HG03565 (cell line): ENCODE measurements around the gene IST1.
"Not testable (repeated sequence)": the region's sequence is repeated elsewhere in the genome, so short reads cannot be mapped to it uniquely, and the experiment has no call there.

Experiments used
- ATAC-seq: cut with Tn5 transposase; IDR thresholded peaks from one replicate; pipeline ENCODE4 v1.9.1; 2021; ENCODE audit warnings: mild to moderate bottlenecking, moderate library complexity; ENCODE audit not compliant: unreplicated experiment

IST1 gene

DNA sequence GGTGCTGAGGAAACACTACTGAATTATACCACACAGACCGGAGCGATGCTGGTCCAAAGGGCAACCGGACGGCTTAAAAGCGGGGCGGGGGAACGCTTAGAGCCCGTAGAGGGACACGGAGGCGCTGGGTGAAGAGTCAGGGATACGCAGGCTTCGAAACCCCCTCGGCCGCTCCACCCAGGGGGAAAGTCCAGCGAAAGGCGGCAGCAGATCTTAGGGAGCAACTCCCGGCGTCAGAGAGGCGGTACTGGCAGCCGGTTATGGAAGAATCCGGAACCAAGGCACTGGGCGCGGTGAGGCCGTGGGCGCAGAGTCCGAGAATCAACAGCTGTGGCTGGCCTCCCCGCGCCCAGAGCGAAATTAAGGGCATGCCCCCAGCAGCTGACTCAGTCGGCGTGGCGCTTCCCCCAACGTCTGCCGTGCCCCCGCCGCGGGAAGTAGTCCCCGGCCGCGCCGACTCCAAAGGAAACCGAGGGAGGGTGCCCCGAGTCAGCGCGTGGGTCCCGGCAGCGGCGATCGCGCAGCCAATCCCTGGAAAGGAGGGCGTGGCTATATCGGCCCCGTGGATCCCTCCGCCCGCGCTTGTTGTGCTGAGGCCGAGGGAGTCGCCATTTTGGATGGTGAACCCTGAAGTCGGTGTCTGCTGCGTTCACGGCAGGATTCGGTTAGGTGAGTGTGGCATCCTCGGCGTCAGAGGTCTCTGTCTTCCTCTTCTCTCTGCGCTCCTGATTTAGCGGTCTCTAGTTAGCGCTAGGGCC, at the start of gene IST1:
Gene IST1 (plus strand): TSS at position 611 of the 758 bp plus-strand sequence. CDS start 20,110 bp downstream, outside the sequence.
- ATAC-seq = peak; percentile 68

GRCh38 chr16:71845639-71846430, 49.5 kb upstream of the IST1 start, which contains the start of gene ATXN1L:
TSS of gene ATXN1L (plus strand) at chr16:71845976. CDS start at chr16:71849741, 3,765 bp downstream.
- peak; percentile 61 for ATAC-seq

- ATAC-seq = no peak
These were observed 48.9 kb upstream of the IST1 start for GRCh38 chr16:71846431-71846830.

DNA sequence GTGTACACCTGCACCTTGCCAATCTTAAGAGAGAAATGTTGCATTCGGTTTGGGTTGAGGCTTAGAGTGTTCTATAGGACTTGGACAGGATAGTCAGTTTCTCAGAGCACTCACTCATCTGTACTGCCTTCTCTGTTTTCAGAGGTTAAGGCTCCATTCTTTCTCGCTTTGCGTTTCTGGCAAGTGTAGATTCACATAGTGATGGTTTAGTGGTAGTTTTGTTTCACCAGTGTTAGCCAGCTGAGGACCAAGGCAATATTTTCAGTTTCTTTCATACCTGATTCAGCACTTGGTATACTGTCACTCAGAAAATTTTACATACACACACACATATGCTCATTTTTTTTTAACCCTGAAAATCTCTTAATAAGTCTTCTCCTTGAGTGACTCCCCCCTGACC, 48.2 kb upstream of the IST1 start:
- ATAC-seq = no peak

DNA sequence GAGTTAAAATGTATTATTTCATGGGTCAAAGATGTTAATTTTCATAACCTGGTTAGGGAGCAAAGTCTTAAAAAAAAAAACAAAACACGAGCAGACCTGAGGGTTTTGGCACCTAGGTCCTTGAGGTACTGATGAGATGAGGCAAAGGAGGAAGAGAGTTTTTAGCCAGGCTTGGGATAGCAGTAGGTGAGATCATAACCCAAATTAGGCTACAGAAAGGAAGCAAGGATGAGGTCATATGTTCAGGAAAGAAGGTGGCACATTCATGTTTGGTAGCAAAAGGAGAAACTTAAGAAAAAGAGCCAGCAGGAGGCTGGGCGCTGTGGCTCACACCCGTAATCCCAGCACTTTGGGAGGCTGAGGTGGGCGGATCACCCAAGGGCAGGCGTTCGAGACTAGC, 46.7 kb upstream of the IST1 start:
- no peak for ATAC-seq

DNA sequence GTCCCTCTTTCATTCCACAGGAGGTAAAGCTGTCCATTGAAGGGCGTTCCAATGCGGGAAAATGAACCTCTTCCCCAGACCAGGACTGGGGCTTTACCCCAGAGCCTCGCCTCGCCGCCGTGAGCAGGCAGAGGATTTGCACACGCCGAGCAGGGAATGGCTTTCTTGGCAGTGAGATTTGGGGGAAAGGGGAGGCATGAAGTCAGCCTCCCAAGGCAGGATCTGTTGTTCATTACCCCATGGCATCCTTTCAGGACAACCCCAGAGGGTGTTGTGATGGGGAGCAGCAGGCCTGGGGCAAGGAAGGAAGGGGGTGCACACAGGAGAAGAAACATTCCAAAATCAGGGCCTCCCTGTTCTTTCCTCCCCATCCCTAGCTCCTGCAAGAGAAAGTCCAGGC, 43.6 kb upstream of the IST1 start:
- ATAC-seq = no peak

GRCh38 chr16:71852158-71852557, 43.2 kb upstream of the IST1 start:
- ATAC-seq = no peak

DNA sequence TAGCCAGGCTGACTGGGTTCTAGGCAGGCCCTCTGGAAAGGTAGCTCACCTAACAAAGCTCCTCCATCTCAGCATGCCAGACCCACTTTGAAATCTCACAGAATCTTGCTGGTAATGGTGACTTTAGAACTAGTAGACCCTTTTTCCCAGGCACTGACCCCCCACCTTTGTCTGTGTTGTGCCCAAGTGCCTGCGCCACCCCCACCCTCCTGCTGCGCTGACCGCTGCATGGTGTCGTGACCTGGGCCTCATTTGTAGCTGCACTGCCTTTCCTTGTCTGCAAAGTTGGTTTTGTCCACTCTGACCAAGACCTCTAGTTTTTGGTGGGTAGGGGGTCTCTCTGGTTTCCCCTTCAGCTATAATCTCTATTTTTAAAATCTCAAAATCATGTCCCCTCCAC, 42.8 kb upstream of the IST1 start:
- no peak for ATAC-seq

- peak; percentile 57 for ATAC-seq
These were observed 41.9 kb upstream of the IST1 start for GRCh38 chr16:71853413-71853812.

DNA sequence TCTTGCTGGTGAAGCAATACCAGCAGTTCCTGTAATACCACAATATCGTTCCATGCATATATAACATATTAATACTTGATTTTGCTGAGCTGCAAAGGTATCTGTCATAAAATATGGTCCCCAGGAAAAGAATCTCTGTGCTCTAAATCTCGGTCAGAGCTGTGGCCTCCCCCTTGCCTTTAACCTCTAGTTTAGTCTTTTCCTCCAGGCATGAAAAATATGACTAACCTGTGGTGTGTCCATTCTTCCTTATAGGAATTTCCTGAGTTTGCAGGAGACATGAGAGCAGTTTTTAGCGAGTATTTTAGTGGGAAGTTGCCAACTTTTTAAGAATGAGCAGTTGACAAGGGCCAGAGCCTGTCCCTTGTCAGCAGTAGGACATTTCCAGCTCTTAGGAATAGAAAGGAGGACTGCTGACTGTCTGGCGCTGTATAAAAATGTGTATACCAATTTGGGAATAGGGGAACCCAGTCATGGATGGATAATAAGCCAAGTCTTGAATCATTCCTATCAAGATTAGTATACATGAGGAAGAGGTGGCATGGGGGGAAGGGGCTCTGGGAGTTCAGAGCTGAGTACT, 40.9 kb upstream of the IST1 start:
- ATAC-seq = no peak

DNA sequence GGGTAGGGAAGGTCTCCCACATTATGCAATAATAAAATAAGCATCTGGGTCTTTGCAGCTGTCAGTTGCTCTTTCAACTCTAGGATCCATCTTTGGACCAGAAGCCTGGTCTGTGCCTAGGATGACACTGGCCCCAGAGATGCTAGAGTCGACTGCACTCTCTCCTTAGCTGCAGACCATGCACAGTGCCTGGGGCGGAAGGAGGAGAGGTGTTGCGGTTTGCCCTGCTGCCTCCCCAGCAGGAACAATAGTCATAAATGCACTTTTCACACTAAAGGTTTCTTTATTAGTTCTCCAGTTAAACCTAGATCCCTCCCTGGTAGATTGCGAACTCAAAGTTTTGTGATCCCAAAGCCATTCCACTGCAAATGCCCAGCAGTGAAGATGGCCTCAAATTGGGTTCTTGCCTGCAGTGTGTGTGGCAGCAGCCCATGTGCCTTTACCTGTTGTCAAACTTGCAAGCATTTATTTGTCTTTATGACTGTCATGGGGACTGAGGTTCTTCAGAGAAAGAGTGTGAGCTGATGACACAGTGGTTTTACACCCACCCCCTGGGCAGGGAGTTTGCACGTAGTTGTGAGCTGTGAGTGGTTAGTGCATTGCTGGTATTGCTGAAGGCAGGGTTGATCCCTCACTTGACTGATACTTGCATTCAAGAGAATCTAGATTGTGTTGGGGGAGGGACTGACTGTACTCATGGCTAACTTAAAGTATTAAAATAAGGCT, 39.2 kb upstream of the IST1 start:
- ATAC-seq = no peak

- ATAC-seq = no peak
These were observed 35.4 kb upstream of the IST1 start for GRCh38 chr16:71859762-71860521.

DNA sequence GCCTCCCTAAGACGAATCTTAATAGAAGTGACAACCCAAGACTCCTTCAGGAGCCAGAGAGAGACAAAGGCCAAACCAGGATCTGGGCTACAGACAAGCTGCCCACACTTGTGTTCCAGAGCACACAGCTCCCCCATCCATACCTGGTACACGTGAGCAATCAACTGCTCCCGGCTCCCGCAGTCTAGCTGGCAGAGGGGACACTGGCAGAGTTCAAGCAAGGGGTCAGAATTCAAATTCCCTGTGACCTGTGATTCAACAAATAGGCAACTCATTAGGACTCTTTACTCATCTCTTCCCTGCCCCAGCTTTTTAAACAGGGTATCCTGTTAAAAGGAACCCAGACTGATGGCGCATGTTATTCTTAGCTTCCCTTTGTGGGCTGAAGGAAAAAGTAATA, 31.3 kb upstream of the IST1 start:
- no peak for ATAC-seq

GRCh38 chr16:71865173-71865863, 30.0 kb upstream of the IST1 start:
- no peak for ATAC-seq

DNA sequence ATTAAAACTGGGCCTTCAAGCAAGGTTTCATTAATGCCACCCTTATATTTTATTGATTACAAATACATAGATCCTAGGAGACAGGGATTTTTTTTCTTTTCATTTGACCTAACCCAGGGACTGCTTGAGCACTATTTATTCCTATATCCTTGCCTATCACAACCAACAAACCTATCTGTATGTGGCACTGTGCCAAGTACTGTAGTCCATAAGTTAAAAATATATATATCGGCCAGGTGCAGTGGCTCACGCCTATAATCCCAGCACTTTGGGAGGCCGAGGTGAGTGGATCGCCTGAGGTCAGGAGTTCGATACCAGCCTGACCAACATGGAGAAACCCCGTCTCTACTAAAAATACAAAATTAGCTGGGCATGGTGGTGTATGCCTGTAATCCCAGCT, 28.2 kb upstream of the IST1 start:
- ATAC-seq = not testable (repeated sequence)

DNA sequence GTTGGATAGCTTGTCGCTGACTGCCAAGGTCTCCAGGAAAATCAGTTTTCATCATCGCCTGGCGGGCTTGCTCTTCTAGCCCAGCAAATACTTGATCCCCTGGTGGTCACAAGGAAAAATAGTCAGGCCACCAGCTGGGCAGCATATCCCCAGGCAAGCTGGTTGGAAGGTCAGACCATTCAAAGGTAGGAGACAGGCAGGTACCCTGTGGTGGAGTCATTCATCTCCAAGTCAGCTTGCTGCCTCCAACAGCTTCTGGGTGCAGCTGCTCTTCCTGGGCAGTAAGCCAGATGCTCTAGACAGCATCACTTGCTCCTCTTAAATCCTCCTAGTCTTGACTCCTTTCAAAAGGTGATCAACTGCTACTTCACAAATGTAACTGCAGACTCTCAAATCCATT, 27.4 kb upstream of the IST1 start:
- ATAC-seq = no peak

DNA sequence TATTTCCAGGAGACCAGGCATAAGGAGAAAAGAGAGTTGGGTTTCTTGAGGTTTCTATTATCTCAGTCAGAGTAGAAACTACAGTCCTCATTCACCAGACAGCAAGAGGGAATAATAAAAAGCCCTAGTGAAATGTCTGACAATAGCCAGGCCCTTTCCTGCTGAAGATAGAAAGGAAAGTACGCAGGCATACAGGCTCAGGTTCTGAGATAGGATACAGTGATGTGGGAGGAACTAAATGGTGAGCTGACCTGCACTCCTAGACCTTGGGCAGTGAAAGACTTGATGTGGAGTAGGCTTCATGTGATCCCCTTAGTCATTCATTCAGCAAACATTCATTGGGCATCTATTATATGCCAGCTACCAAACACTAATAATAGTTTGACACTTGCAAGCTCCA, 26.2 kb upstream of the IST1 start:
- ATAC-seq = no peak

DNA sequence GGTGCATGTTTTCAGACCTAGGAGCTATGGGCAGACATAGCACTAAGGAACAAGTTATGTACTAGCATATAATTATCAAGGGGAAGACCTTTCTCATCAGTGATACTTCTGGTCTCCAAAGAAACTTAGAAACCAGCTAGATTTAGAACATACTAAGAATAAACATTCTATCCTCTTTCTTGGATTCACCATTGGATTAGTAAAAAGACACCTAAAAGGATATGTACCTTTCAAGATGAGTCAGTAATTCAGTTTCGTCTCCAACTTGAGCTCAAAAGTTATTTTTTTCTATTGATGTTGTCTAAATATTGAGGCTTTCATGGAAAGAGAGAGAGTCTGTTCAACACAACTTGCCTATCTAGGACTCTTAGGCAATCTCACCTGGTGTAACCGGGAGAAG, 24.5 kb upstream of the IST1 start:
- ATAC-seq = no peak

DNA sequence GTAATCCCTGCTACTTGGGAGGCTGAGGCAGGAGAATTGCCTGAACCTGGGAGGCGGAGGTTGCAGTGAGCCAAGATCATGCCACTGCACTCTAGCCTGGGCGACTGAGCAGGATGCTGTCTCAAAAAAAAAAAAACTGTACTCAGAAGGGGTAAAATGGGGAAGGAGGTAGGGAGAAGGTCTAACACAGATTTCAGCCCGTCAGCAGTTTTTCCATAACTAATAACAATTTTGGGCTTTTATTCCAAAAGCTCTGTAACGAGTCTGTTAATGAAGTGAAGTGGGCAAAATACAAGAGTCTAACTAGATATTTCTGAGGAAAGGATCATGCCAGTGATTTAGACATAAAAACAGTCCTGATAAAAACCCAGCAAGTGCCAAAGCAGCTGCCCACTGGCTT, 22.1 kb upstream of the IST1 start:
- ATAC-seq = no peak

- ATAC-seq = no peak
These were observed 16.4 kb upstream of the IST1 start for GRCh38 chr16:71878911-71879310.
